HuH-7 (cell line): ENCODE data around the gene RPLP1.

ENCODE experiments used
- DNase-seq: peaks from one replicate; pipeline ENCODE4 v3.0.0; 2011; ENCODE audit warnings: low spot score

RPLP1 gene

GRCh38 chr15:69452692-69453521, at the start of gene RPLP1:
RPLP1 (plus strand) TSS chr15:69452818; CDS start chr15:69452949, 131 bp downstream.
- DNase-seq, result peak; percentile 90

GRCh38 chr15:69403594-69403993, 49.0 kb upstream of the RPLP1 start:
- DNase-seq, result no peak

GRCh38 chr15:69405110-69405509, 47.5 kb upstream of the RPLP1 start:
- no peak for DNase-seq

- no peak for DNase-seq
Measured at GRCh38 chr15:69407719-69408400, 44.8 kb upstream of the RPLP1 start.

GRCh38 chr15:69408841-69409240, 43.8 kb upstream of the RPLP1 start:
- DNase-seq, result no peak

GRCh38 chr15:69410248-69410874, 42.3 kb upstream of the RPLP1 start:
- no peak for DNase-seq

GRCh38 chr15:69412274-69412673, 40.3 kb upstream of the RPLP1 start:
- no peak for DNase-seq

- DNase-seq, result no peak
Measured at GRCh38 chr15:69412701-69413100, 39.9 kb upstream of the RPLP1 start.

GRCh38 chr15:69413822-69414700, 38.6 kb upstream of the RPLP1 start, which contains the start of gene KIF23:
KIF23 (plus strand) TSS chr15:69414349; CDS start chr15:69414466, 117 bp downstream.
- peak; percentile 98 for DNase-seq

GRCh38 chr15:69414701-69415167, 37.9 kb upstream of the RPLP1 start:
- peak; percentile 55 for DNase-seq

- no peak for DNase-seq
Measured at GRCh38 chr15:69415381-69415780, 37.2 kb upstream of the RPLP1 start.

- DNase-seq, result no peak
Measured at GRCh38 chr15:69417581-69417980, 35.0 kb upstream of the RPLP1 start.

- DNase-seq, result no peak
Measured at GRCh38 chr15:69421498-69421897, 31.1 kb upstream of the RPLP1 start.

- no peak for DNase-seq
Measured at GRCh38 chr15:69422336-69422895, 30.2 kb upstream of the RPLP1 start.

GRCh38 chr15:69424001-69424400, 28.6 kb upstream of the RPLP1 start:
- DNase-seq, result no peak

- DNase-seq, result no peak
Measured at GRCh38 chr15:69424748-69425413, 27.7 kb upstream of the RPLP1 start.

- DNase-seq, result no peak
Measured at GRCh38 chr15:69433831-69434230, 18.8 kb upstream of the RPLP1 start.

GRCh38 chr15:69434238-69434637, 18.4 kb upstream of the RPLP1 start:
- no peak for DNase-seq

- no peak for DNase-seq
Measured at GRCh38 chr15:69434679-69435078, 17.9 kb upstream of the RPLP1 start.

- DNase-seq, result no peak
Measured at GRCh38 chr15:69435985-69436384, 16.6 kb upstream of the RPLP1 start.

GRCh38 chr15:69436951-69437350, 15.7 kb upstream of the RPLP1 start:
- no peak for DNase-seq
